Skeletal muscle cell (primary cell): ENCODE measurements around the gene KDELR1.

Experiments
- DNase-seq: peaks from one replicate; pipeline ENCODE4 v3.0.0-alpha.2; 2010; ENCODE audit warnings: low read depth
- H3K4me3 ChIP-seq: 2 replicates; pipeline ENCODE4 v1.5.1; 2011; ENCODE audit warnings: low read depth, mild to moderate bottlenecking, control low read depth, low read length, moderate library complexity

Gene KDELR1

DNA sequence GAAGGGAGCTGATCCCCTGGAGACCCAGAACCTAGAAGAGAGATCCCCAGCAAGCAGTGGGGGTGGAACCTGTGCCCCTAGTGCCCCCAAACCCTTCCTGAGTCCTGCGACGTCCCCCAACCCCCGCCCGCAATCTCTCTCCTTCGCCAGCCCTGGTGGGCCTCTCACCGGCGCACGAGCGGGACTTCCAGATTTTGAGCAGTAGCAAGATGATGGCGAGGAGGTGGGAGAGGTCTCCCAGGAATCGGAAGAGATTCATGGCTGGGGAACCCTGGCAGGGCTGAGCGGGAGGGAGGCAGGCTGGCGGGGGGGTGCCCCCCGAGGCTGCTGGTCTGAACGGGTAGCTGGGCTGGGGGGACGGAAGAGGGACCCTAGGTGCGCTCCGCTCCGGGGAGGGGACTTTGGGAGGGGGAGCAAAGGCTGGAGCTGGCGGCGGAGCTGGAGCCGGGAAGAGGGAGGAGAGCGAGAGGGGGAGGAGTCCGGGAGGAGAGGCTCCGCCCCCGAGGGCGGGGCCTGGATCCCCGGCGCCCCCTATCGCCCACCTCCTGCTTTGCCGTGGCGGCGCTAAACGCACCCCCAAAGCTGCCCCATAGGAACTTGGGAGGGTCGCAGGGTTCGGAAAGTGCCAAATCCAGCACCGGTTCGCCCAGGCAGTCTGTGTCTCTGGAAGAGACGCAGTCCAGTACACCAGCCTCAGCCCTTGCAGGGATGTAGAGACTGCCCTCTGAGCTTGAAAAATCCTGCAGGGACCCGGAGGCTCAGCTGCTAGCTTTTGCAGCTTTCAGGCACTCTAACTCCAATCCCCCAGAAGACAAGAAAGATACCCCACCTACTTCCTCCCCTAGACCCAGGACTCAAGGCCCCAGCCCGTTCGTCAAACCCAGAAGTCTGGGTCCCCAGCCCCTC lies at the start of gene KDELR1:
TSS of gene KDELR1 (minus strand) at position 452 of the 906 bp plus-strand sequence. CDS start at position 259, 193 bp downstream.
- DNase-seq: no peak
- peak within 1 kb of the TSS; percentile 98 for H3K4me3 ChIP-seq

DNA sequence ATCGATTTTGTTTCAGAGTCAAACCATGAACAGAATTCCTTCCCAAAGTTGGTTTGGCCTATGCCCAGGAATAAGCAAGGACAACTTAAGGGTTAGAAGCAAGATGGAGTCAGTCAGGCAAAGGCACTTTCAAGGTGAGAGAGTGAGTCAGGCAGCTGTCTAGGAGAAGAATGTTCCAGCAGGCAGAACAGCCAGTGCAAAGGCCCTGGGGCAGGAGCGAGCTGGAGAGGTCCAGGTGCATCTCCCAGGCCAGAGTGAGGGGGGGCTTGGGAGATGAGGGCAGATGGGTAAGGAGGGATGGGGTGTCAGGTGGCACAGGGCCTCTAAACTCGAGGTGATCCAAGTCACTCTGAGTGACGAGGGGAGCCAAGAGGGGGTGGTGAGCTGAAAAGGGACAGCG lies 45.2 kb upstream of the KDELR1 start:
- H3K4me3 ChIP-seq: no peak overlapping the region
- DNase-seq: no peak

- no peak for DNase-seq
- no peak overlapping the region for H3K4me3 ChIP-seq
Observed at GRCh38 chr19:48433337-48433736, 42.0 kb upstream of the KDELR1 start.

DNA sequence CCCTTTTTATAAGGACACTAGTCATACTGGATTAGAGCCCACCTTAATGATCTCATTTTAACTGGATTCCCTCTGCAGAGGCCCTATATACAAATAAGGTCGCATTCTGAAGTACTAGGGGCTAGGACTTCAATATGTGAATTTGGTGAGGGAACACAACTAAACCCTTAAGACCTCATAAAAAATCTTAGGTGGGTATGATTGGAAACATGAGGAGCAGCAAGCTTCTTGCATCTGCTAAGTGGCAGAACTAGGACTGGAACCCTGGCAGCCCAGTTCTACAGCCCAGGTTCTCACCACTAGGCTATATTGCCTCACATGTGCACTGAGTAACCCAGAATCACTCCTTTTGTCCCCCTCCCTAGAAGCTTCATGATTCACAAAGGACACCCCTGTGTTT lies 37.3 kb upstream of the KDELR1 start:
- no peak for DNase-seq
- H3K4me3 ChIP-seq: no peak overlapping the region

- DNase-seq: no peak
- H3K4me3 ChIP-seq: no peak overlapping the region
Observed at GRCh38 chr19:48424694-48425219, 33.4 kb upstream of the KDELR1 start.

DNA sequence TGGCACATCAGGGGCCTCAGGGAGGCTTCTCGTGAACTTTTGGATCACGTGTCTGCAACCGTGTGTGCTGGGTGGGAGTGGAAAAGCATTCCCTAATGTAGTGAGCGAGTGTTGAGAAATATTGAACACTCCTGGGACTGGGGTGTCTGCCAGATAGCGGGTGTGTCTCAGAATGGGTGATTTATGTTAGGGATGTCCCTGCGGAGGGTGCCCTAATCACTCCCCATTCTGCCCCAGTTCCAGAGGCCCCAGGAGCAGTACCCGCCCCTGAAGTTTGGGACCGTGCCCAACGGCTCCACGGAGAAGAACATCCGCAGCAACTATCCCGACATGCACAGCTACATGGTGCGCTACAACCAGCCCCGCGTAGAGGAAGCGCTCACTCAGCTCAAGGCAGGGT lies 30.2 kb upstream of the KDELR1 start:
- DNase-seq: no peak

DNA sequence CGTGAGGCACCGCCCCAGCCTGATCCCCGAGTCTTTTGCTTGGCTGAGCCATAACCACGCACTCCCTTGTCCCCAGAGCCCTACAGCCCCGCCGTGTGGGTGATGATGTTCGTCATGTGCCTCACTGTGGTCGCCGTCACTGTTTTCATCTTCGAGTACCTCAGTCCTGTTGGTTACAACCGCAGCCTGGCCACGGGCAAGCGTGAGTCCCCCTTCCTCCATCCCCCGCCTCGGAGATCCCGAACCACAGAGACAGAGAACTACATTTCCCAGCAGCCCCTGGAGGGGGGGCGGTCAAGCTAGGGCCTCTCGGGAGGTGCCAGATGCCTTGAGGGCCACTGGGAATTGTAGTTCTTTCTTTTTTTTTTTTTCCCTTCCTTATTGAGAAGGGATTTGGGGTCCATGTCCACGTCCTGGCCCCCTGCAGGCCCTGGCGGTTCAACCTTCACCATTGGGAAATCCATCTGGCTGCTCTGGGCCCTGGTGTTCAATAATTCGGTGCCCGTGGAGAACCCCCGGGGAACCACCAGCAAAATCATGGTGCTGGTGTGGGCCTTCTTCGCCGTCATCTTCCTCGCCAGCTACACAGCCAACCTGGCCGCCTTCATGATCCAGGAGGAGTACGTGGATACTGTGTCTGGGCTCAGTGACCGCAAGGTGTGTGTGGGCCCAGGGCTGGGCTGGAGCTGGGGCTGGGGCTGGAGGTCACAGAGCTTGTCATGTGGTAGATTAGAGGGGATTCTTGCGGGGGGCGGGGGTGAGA lies 28.0 kb upstream of the KDELR1 start:
- no peak overlapping the region for H3K4me3 ChIP-seq
- DNase-seq: no peak

More for the DNA sequence above, 30.2 kb upstream of the KDELR1 start:
- H3K4me3 ChIP-seq: no peak overlapping the region

- H3K4me3 ChIP-seq: no peak overlapping the region
- DNase-seq: no peak
Observed at GRCh38 chr19:48418317-48419064, 27.1 kb upstream of the KDELR1 start.

DNA sequence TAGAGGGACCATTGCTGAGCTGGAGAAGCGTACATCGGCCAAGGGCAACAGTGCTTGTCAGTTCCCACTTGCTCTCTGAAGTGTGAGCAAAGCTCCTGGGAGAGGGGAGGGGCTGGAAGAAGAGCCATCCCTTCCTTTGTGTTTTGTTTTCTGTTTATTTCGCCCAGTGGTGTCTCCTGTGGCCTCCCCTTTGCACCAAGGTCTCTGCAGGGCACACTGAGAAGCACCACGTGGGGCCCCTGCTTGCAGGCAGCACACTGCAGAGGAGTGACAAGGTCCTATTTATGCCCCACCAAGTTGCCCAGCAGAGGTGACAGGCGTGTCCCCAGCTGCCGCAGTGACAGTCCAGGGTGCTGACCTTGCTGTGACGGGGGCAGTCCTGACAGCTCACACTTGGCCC lies 26.1 kb upstream of the KDELR1 start:
- H3K4me3 ChIP-seq: no peak overlapping the region
- DNase-seq: no peak

DNA sequence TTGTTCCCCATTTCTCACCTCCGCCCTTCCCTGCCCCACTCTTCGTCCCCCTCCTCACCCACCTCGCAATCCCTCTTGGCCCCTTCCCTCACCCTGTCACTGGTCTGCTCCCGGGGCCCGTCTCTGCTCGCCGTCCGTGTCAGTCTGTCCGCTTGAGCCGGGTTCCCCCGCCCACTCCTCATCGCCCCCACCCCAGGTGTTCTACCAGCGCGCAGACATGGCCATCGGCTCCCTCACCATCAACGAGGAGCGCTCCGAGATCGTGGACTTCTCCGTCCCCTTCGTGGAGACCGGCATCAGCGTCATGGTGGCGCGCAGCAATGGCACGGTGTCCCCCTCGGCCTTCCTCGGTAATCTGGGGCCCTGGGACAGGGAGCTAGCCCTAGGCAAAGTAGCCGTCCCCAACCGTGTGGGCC lies 24.5 kb upstream of the KDELR1 start:
- peak overlapping the region; percentile 18 for H3K4me3 ChIP-seq
- no peak for DNase-seq

GRCh38 chr19:48415395-48415794 lies 24.0 kb upstream of the KDELR1 start:
- no peak for DNase-seq
- H3K4me3 ChIP-seq: peak overlapping the region; percentile 18

- no peak for DNase-seq
- H3K4me3 ChIP-seq: no peak overlapping the region
Observed at GRCh38 chr19:48413879-48414587, 22.7 kb upstream of the KDELR1 start.

GRCh38 chr19:48405850-48406249 lies 14.5 kb upstream of the KDELR1 start:
- DNase-seq: no peak
- no peak overlapping the region for H3K4me3 ChIP-seq

- DNase-seq: no peak
- no peak overlapping the region for H3K4me3 ChIP-seq
Observed at GRCh38 chr19:48405010-48405659, 13.8 kb upstream of the KDELR1 start.

GRCh38 chr19:48403606-48404005 lies 12.3 kb upstream of the KDELR1 start:
- DNase-seq: no peak
- no peak overlapping the region for H3K4me3 ChIP-seq

- H3K4me3 ChIP-seq: no peak overlapping the region
- DNase-seq: no peak
Observed at GRCh38 chr19:48401287-48401686, 9.9 kb upstream of the KDELR1 start.

DNA sequence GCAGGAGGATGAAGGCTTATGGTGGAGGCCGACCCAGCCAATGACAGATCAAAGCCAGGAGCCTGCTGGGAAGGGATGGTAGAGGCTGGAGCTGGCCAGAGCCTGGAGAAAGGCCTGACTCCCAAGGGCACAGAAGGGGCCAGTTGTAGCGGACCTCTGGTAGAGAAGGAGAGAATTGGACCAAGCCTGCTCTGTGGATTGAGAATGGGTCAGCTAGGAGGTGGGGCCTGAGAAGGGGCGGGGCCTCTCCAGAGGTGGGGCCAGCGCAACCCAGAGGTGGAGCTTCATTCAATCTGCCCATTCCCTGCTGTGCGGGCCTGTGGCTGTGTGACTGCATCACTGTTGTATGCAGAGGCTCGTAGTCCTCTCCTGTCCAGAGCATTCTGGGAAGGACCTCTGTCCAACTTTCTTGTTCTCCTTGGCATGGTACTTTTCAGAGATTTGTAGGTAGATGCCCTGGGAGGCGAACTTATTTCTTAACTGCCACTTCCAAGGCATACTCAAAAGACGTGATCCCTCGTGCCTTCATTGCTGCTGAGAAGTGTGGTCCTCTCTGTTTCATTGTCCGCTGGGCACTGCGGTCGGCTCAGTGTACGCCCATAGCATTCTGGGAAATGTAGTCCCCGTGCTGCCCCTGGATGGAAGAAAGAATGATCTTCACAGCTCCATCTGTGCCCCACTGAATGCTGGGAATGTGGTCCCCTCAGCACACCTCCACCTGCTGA lies 8.8 kb upstream of the KDELR1 start:
- H3K4me3 ChIP-seq: peak overlapping the region; percentile 18
- peak; percentile 48 for DNase-seq
